ENCODE data around the gene CSNK1G1.

GRCh38 chr15:64311566-64311965 lies 44.4 kb downstream of the CSNK1G1 start:
- TF ChIP-seq CTCF (IDR thresholded peaks at IDR 0.05; ENCODE audit: low read length) (no peak), EZH2 (IDR thresholded peaks at IDR 0.05; ENCODE audit: borderline replicate concordance, low read length) (no peak)

Data from OCI-LY1 (cell line).